C4-2B (cell line): Measurements from ENCODE around the gene HOXD8.

ENCODE experiments used
- H3K27ac ChIP-seq: fragments of 450-650 bp; 2 replicates; pipeline ENCODE4 v1.5.1; 2017
- ZFX ChIP-seq: fragments of 450-650 bp; IDR thresholded peaks from 2 replicates; pipeline ENCODE4 v1.6.1; 2017
- TF ChIP-seq, protein P1 (sequence below): fragments of 450-650 bp; conservative IDR thresholded peaks from 2 replicates; pipeline ENCODE4 v1.5.1; 2017; ENCODE audit warnings: mild to moderate bottlenecking

HOXD8 gene

GRCh38 chr2:176101842-176102241, 27.7 kb upstream of the HOXD8 start:
- no peak overlapping the region for H3K27ac ChIP-seq
- TF ChIP-seq ZFX = no peak
- TF ChIP-seq, protein P1, sequence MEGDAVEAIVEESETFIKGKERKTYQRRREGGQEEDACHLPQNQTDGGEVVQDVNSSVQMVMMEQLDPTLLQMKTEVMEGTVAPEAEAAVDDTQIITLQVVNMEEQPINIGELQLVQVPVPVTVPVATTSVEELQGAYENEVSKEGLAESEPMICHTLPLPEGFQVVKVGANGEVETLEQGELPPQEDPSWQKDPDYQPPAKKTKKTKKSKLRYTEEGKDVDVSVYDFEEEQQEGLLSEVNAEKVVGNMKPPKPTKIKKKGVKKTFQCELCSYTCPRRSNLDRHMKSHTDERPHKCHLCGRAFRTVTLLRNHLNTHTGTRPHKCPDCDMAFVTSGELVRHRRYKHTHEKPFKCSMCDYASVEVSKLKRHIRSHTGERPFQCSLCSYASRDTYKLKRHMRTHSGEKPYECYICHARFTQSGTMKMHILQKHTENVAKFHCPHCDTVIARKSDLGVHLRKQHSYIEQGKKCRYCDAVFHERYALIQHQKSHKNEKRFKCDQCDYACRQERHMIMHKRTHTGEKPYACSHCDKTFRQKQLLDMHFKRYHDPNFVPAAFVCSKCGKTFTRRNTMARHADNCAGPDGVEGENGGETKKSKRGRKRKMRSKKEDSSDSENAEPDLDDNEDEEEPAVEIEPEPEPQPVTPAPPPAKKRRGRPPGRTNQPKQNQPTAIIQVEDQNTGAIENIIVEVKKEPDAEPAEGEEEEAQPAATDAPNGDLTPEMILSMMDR = no peak

DNA sequence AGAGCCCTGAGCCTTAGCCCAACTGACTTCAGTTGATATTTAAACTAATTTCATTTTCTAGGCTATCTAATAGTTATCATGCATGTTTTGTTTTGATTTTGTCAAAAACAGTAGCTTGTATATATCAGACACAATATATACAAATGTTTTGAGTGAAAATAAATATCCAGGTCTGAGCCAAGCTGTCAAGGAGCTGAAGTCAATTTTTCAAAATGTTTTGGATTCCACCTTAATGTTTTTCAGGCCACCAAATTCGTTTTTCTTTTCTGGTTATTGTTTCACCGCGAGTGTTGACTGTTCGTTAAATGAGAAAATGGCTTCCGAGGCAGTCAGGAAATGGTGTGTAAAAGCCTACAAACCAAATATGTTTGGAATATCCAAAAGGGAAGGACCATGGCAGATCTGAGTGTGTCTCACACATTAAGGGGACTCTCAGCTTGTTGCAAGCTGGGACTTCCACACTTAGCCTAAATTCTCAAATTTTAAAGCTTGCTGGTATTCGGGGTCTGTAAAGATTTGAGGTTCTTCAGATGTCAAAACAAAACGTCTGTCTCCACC, 27.1 kb upstream of the HOXD8 start:
- no peak overlapping the region for H3K27ac ChIP-seq
- TF ChIP-seq ZFX = no peak
- TF ChIP-seq, protein P1 = no peak

GRCh38 chr2:176103194-176103593, 26.3 kb upstream of the HOXD8 start:
- TF ChIP-seq ZFX = no peak
- TF ChIP-seq, protein P1 = no peak
- no peak overlapping the region for H3K27ac ChIP-seq

- H3K27ac ChIP-seq = no peak overlapping the region
- TF ChIP-seq, protein P1 = no peak
- TF ChIP-seq ZFX = no peak
Observed at GRCh38 chr2:176103742-176104315, 25.7 kb upstream of the HOXD8 start.

GRCh38 chr2:176104316-176105077, 25.0 kb upstream of the HOXD8 start:
- TF ChIP-seq, protein P1 = no peak
- no peak overlapping the region for H3K27ac ChIP-seq

DNA sequence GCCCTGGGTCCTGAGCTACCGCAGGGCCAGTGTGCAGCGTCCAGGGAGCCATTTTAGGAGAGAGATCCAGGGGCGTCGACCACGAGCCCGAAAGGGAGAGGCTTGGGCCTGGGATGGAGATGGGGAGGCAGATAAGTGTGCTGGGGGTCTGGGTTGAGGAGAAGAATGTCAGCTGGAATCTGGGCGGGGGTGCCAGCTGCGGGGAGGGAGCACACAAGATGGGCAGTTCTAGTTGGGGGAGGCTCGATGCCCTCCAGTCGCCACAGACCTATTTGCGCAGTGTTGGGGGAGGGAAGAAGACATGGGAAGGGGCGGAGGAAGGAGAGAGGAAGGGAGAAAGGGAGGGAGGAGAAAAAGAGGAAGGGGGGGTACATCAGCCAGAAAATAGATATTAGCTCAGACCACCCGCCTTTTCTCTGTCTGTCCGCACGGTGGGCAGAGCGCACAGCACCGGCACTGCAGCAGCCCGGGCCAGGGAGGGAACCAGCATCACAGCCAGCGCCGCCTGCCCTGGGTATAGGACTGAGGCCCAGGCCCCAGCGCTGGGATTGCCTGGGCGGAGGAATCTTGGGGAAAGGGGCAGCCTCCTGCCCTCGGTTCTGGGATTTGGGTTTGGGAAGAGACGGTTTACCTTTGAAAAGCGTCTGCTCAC, 24.3 kb upstream of the HOXD8 start:
- TF ChIP-seq, protein P1 = no peak
- TF ChIP-seq ZFX = no peak
- no peak overlapping the region for H3K27ac ChIP-seq
